Stomach (tissue), 4 donors: Measurements from ENCODE around the gene DRGX.

Experiments
- POLR2A ChIP-seq, 4 donors: fragments of 450-650 bp; IDR thresholded peaks; one replicate each; pipeline ENCODE4 v1.6.1; 2016; ENCODE audit warnings: antibody characterized with exemption in 4 of 4, control low read depth in 2 of 4, mild to moderate bottlenecking in 1 of 4, moderate library complexity in 1 of 4
- POLR2AphosphoS5 ChIP-seq, 3 donors: sonication (generic); formaldehyde crosslinking; IDR thresholded peaks; one replicate each; pipeline ENCODE4 v1.6.1; 2016; ENCODE audit warnings: antibody characterized with exemption in 3 of 3
- TF ChIP-seq, protein P1 (sequence below), 7 experiments: fragments of 450-650 bp in 4 of 7; fragments of 200-600 bp in 3 of 7; sonication (generic) in 3 of 7; IDR thresholded peaks; one replicate each; pipeline ENCODE4 v1.5.1; 2016 to 2019; ENCODE audit warnings: antibody characterized with exemption in 7 of 7, control low read depth in 2 of 7, mild to moderate bottlenecking in 1 of 7

DNA sequence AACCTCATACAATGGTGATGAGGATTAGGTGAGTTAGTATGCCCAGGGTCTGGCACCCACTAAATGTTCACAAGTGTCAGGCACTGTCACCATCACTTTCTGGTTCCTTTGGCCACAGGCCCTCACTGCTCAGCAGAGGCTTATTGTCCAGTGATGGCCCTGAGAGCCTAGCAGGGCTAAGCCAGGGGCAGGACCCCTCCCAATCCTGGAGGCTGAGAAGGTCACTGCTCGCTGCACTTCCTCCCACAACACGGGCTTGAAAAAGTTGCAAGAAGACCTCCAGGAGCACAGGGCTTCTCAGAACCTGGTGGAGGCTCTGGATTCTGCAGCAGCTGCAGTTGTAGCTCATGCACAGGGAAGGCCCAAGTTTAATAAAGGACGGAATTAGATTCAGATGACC lies 48.1 kb downstream of the DRGX start:
- TF ChIP-seq, protein P1, sequence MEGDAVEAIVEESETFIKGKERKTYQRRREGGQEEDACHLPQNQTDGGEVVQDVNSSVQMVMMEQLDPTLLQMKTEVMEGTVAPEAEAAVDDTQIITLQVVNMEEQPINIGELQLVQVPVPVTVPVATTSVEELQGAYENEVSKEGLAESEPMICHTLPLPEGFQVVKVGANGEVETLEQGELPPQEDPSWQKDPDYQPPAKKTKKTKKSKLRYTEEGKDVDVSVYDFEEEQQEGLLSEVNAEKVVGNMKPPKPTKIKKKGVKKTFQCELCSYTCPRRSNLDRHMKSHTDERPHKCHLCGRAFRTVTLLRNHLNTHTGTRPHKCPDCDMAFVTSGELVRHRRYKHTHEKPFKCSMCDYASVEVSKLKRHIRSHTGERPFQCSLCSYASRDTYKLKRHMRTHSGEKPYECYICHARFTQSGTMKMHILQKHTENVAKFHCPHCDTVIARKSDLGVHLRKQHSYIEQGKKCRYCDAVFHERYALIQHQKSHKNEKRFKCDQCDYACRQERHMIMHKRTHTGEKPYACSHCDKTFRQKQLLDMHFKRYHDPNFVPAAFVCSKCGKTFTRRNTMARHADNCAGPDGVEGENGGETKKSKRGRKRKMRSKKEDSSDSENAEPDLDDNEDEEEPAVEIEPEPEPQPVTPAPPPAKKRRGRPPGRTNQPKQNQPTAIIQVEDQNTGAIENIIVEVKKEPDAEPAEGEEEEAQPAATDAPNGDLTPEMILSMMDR (IDR thresholded peaks at IDR 0.05) = no peak
- TF ChIP-seq POLR2A (IDR thresholded peaks at IDR 0.05) (no peak), POLR2AphosphoS5 (IDR thresholded peaks at IDR 0.05) (no peak)
